HEK293 (cell line): Measurements from ENCODE around the gene FIGNL2.
A peak's percentile ranks its signal among the peaks of the same experiment; 100 is the strongest.

Source experiments
- CTCF ChIA-PET: fragments of 350-600 bp; formaldehyde crosslinking; extraction: SDS; loops from one replicate; lab custom pipeline; 2021; ENCODE audit warnings: antibody characterized with exemption; lab: Yijun Ruan, JAX
- POLR2A ChIA-PET: fragments of 300-600 bp; formaldehyde crosslinking; extraction: SDS; loops from one replicate; lab custom pipeline; 2020; ENCODE audit warnings: antibody characterized with exemption, inconsistent platforms; lab: Yijun Ruan, JAX
- H3K27ac ChIP-seq: fragments of 200-500 bp; sonication (Bioruptor generic); 2 replicates; pipeline ENCODE4 v1.5.1; 2014; ENCODE audit warnings: low read depth, low read length, control low read depth, inconsistent platforms; ENCODE audit errors: extremely low read depth
- H3K36me3 ChIP-seq, 2 experiments: fragments of 200-500 bp in 1 of 2; sonication (Bioruptor generic) in 1 of 2; 1 replicate in 1 of 2; 2 replicates in 1 of 2; pipeline ENCODE4 v1.5.1; 2014 to 2017; ENCODE audit warnings: inconsistent platforms in 2 of 2, low read length in 2 of 2; ENCODE audit not compliant: control insufficient read depth in 2 of 2, insufficient read depth in 1 of 2
- H3K4me1 ChIP-seq: fragments of 200-500 bp; sonication (Bioruptor generic); 2 replicates; pipeline ENCODE4 v1.5.1; 2014; ENCODE audit warnings: mild to moderate bottlenecking, low read length, inconsistent platforms; ENCODE audit not compliant: control insufficient read depth, insufficient read depth
- H3K4me3 ChIP-seq: 2 replicates; pipeline ENCODE4 v1.5.1; 2011; ENCODE audit warnings: low read depth, mild to moderate bottlenecking, control low read depth, low read length, moderate library complexity
- H3K9me3 ChIP-seq: fragments of 200-500 bp; sonication (Bioruptor generic); 2 replicates; pipeline ENCODE4 v1.5.1; 2014; ENCODE audit warnings: low read depth, low read length, inconsistent platforms; ENCODE audit not compliant: control insufficient read depth, insufficient read depth
- GLI4 ChIP-seq: fragments of 450-650 bp; formaldehyde crosslinking; IDR thresholded peaks from 2 replicates; pipeline ENCODE4 v1.5.1; 2016; ENCODE audit warnings: missing biosample characterization, missing genetic modification characterization
- GLIS1 ChIP-seq: fragments of 450-650 bp; formaldehyde crosslinking; IDR thresholded peaks from 2 replicates; pipeline ENCODE4 v1.5.1; 2016; ENCODE audit warnings: missing biosample characterization, missing genetic modification characterization
- HOXD13 ChIP-seq: sonication (generic); formaldehyde crosslinking; IDR thresholded peaks from 2 replicates; pipeline ENCODE4 v1.8.0; 2022; ENCODE audit warnings: missing genetic modification reagents, borderline replicate concordance
- KLF1 ChIP-seq: fragments of 450-650 bp; formaldehyde crosslinking; IDR thresholded peaks from 2 replicates; pipeline ENCODE4 v1.5.1; 2016; ENCODE audit warnings: missing biosample characterization, missing genetic modification characterization
- KLF7 ChIP-seq: fragments of 450-650 bp; formaldehyde crosslinking; IDR thresholded peaks from 2 replicates; pipeline ENCODE4 v1.5.1; 2016; ENCODE audit warnings: missing biosample characterization, missing genetic modification characterization, borderline replicate concordance
- KLF9 ChIP-seq: fragments of 450-650 bp; formaldehyde crosslinking; IDR thresholded peaks from 2 replicates; pipeline ENCODE4 v1.5.1; 2016; ENCODE audit warnings: missing biosample characterization, missing genetic modification characterization, low read depth
- PRDM1 ChIP-seq: fragments of 450-650 bp; formaldehyde crosslinking; IDR thresholded peaks from 2 replicates; pipeline ENCODE4; 2016; ENCODE audit warnings: missing biosample characterization, missing genetic modification characterization
- SALL2 ChIP-seq: fragments of 450-650 bp; formaldehyde crosslinking; IDR thresholded peaks from 2 replicates; pipeline ENCODE4 v1.5.0; 2017; ENCODE audit warnings: missing biosample characterization, mild to moderate bottlenecking, missing genetic modification characterization, borderline replicate concordance
- ZBTB8A ChIP-seq: fragments of 450-650 bp; formaldehyde crosslinking; IDR thresholded peaks from 2 replicates; pipeline ENCODE4 v1.5.1; 2016; ENCODE audit warnings: missing biosample characterization, missing genetic modification characterization
- ZIC2 ChIP-seq: fragments of 450-650 bp; formaldehyde crosslinking; IDR thresholded peaks from 2 replicates; pipeline ENCODE4 v1.5.1; 2016; ENCODE audit warnings: missing biosample characterization, missing genetic modification characterization
- ZNF10 ChIP-seq: fragments of 450-650 bp; formaldehyde crosslinking; IDR thresholded peaks from 2 replicates; pipeline ENCODE4 v1.5.1; 2017; ENCODE audit warnings: missing biosample characterization, missing genetic modification characterization
- ZNF114 ChIP-seq: fragments of 450-650 bp; formaldehyde crosslinking; IDR thresholded peaks from 2 replicates; pipeline ENCODE4 v1.5.0; 2017; ENCODE audit warnings: missing biosample characterization, missing genetic modification characterization
- ZNF202 ChIP-seq: fragments of 450-650 bp; formaldehyde crosslinking; IDR thresholded peaks from 2 replicates; pipeline ENCODE4 v1.5.1; 2016; ENCODE audit warnings: missing biosample characterization, missing genetic modification characterization, borderline replicate concordance
- ZNF24 ChIP-seq: fragments of 450-650 bp; formaldehyde crosslinking; IDR thresholded peaks from 2 replicates; pipeline ENCODE4 v1.5.1; 2016; ENCODE audit warnings: missing biosample characterization, missing genetic modification characterization
- ZNF248 ChIP-seq: fragments of 450-650 bp; formaldehyde crosslinking; IDR thresholded peaks from 2 replicates; pipeline ENCODE4 v1.5.1; 2017; ENCODE audit warnings: missing biosample characterization, missing genetic modification characterization
- ZNF366 ChIP-seq: fragments of 450-650 bp; formaldehyde crosslinking; conservative IDR thresholded peaks from 2 replicates; pipeline ENCODE4 v1.5.1; 2016; ENCODE audit warnings: missing biosample characterization, missing genetic modification characterization
- ZNF561 ChIP-seq: fragments of 450-650 bp; IDR thresholded peaks from 2 replicates; pipeline ENCODE4 v1.5.1; 2018; ENCODE audit warnings: missing biosample characterization, missing genetic modification characterization, borderline replicate concordance
- ZNF610 ChIP-seq: fragments of 450-650 bp; formaldehyde crosslinking; IDR thresholded peaks from 2 replicates; pipeline ENCODE4 v1.5.1; 2016; ENCODE audit warnings: missing biosample characterization, missing genetic modification characterization, borderline replicate concordance
- ZNF792 ChIP-seq: fragments of 450-650 bp; formaldehyde crosslinking; IDR thresholded peaks from 2 replicates; pipeline ENCODE4 v1.5.1; 2016; ENCODE audit warnings: missing biosample characterization, missing genetic modification characterization
- ZSCAN30 ChIP-seq: fragments of 450-650 bp; IDR thresholded peaks from 2 replicates; pipeline ENCODE4 v1.5.1; 2018; ENCODE audit warnings: missing biosample characterization, mild to moderate bottlenecking, missing genetic modification characterization, moderate library complexity
- TF ChIP-seq, protein P1 (sequence below): fragments of 450-650 bp; formaldehyde crosslinking; IDR thresholded peaks from 2 replicates; pipeline ENCODE4 v1.5.1; 2016; ENCODE audit warnings: missing biosample characterization, missing genetic modification characterization
- TF ChIP-seq, protein P2 (sequence below): fragments of 450-650 bp; formaldehyde crosslinking; IDR thresholded peaks from 2 replicates; pipeline ENCODE4 v1.5.1; 2017; ENCODE audit warnings: missing biosample characterization, missing genetic modification characterization
- TF ChIP-seq, protein P3 (sequence below): fragments of 450-650 bp; formaldehyde crosslinking; IDR thresholded peaks from 2 replicates; pipeline ENCODE4 v1.5.1; 2017; ENCODE audit warnings: missing biosample characterization, missing genetic modification characterization
- TF ChIP-seq, protein P4 (sequence below): fragments of 450-650 bp; formaldehyde crosslinking; IDR thresholded peaks from 2 replicates; pipeline ENCODE4 v1.5.1; 2016; ENCODE audit warnings: missing biosample characterization, missing genetic modification characterization

Gene FIGNL2

DNA sequence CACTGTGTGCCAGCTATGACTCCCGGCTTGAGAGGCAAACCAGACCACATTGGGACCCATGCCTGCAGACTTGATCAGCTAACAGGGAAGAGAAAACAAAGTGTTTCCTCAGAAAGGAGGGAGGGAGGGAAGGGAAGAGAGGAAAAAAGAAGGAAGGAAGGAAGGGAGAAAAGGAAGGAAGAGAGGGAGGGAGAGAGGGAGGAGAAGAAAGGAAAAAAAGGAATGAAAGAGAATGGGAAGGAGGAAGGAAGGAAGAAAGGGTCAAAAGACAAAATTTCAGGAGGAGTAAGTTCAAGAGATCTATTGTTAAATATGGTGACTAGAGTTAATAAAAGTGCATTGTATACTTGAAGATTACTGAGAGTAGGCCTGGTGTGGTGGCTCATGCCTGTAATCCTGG, 18.9 kb downstream of the FIGNL2 start:
- POLR2A ChIA-PET = no interaction called here

DNA sequence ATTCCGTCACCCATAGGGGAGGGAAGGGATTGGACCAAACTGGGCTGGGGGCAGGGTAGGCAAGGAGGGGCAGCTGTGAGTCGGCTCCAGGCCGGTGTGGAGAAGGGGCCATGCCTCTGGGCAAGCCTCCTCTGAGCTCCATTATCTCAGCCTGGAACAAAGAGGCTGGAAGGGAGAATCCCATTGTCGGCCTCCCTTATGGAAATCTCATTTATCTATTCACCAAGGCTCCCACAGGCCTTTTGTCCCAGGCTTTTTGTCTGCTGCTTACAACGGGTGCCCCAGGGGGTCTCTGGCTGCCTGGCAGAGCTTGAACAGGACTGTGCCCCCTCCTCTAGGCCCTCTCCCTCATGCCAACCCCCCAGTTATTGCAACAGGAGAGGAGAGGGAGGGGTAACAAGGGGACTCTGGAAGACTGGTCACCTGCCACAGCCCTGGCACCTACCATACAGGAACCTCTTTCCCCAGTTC, 19.5 kb downstream of the FIGNL2 start:
- Histone ChIP-seq H3K4me1 (no peaks in the 10 kb centered on the region), H3K9me3 (no peaks in the 10 kb centered on the region), H3K27ac (no peak overlapping the region), H3K36me3 (no peaks in the 10 kb centered on the region), H3K4me3 (no peak overlapping the region)
- ChIA-PET POLR2A (no interaction called here), CTCF (interaction anchor here (0.6 to 2.2 kb wide), 2 partner anchors 46 to 295 kb away, joined by 6 read pairs; no protein-coding TSS in a partner anchor)
- TF ChIP-seq, protein P1, sequence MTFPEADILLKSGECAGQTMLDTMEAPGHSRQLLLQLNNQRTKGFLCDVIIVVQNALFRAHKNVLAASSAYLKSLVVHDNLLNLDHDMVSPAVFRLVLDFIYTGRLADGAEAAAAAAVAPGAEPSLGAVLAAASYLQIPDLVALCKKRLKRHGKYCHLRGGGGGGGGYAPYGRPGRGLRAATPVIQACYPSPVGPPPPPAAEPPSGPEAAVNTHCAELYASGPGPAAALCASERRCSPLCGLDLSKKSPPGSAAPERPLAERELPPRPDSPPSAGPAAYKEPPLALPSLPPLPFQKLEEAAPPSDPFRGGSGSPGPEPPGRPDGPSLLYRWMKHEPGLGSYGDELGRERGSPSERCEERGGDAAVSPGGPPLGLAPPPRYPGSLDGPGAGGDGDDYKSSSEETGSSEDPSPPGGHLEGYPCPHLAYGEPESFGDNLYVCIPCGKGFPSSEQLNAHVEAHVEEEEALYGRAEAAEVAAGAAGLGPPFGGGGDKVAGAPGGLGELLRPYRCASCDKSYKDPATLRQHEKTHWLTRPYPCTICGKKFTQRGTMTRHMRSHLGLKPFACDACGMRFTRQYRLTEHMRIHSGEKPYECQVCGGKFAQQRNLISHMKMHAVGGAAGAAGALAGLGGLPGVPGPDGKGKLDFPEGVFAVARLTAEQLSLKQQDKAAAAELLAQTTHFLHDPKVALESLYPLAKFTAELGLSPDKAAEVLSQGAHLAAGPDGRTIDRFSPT (tag by site-specific recombination) = no peak
- TF ChIP-seq, protein P2, sequence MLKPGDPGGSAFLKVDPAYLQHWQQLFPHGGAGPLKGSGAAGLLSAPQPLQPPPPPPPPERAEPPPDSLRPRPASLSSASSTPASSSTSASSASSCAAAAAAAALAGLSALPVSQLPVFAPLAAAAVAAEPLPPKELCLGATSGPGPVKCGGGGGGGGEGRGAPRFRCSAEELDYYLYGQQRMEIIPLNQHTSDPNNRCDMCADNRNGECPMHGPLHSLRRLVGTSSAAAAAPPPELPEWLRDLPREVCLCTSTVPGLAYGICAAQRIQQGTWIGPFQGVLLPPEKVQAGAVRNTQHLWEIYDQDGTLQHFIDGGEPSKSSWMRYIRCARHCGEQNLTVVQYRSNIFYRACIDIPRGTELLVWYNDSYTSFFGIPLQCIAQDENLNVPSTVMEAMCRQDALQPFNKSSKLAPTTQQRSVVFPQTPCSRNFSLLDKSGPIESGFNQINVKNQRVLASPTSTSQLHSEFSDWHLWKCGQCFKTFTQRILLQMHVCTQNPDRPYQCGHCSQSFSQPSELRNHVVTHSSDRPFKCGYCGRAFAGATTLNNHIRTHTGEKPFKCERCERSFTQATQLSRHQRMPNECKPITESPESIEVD = no peak
- no peak for TF ChIP-seq ZNF202 (tag by site-specific recombination)
- TF ChIP-seq ZIC2 (tag by site-specific recombination) = no peak

More for the DNA sequence above, 18.9 kb downstream of the FIGNL2 start:
- TF ChIP-seq ZSCAN30 (tag by site-specific recombination) (no peak), ZNF366 (tag by site-specific recombination) (peak; percentile 93), KLF7 (tag by site-specific recombination) (no peak), PRDM1 (tag by site-specific recombination) (peak; percentile 55; the same call in 1 of the 2 replicates), ZNF610 (tag by site-specific recombination) (no peak)
- TF ChIP-seq, protein P3, sequence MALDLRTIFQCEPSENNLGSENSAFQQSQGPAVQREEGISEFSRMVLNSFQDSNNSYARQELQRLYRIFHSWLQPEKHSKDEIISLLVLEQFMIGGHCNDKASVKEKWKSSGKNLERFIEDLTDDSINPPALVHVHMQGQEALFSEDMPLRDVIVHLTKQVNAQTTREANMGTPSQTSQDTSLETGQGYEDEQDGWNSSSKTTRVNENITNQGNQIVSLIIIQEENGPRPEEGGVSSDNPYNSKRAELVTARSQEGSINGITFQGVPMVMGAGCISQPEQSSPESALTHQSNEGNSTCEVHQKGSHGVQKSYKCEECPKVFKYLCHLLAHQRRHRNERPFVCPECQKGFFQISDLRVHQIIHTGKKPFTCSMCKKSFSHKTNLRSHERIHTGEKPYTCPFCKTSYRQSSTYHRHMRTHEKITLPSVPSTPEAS (tag by site-specific recombination) = no peak
- CTCF ChIA-PET = interaction anchor here (0.6 to 2.2 kb wide), 4 partner anchors 45 to 308 kb away, joined by 3 to 6 read pairs (median 6); no protein-coding TSS in a partner anchor
- H3K4me1 ChIP-seq = no peaks in the 10 kb centered on the region
- H3K27ac ChIP-seq = no peak overlapping the region
- H3K4me3 ChIP-seq = no peak overlapping the region
- no peaks in the 10 kb centered on the region for H3K36me3 ChIP-seq
- no peaks in the 10 kb centered on the region for H3K9me3 ChIP-seq

DNA sequence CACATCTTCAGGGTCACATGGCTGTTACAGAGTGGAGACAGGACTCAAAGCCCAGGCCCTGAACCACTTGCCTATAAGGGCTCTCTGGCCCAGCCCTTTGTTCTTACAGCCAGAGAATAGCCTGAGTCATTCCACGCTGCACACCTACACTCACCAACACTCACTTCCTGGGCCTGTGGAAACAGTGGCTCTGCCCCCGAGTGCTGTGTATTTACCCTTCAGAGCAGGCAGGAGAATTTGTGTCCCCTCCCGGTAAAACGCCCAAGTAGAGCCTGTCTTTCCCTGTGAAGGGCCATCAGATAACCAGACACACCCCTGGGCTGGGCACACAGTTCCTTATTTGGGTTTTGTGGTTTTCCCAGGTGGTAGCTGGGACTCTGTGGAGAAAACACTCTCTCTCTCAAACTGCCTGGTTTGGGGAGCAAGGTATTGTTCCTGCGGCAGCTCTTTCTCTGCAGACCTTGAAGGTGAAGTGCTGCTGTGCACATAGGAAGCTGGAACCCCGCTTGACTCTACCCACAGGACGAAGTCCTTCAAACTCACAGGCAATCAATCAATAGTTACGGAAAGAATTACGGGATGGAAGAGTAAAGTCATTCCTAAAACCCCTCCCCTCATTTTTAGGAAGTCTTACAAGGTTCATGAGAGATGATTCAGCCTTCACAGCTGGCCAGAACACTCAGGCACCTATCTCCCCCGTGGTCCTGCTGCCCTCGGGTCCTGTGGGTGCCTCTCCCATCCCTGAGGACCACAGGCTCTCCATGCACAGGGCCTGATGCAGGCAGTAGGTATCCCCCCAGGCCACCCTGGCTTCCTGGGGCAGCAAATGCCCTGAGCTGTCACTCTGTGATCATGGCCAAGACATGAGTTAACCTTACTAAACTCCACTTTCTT, 20.3 kb downstream of the FIGNL2 start:
- H3K4me3 ChIP-seq = no peak overlapping the region
- no peaks in the 10 kb centered on the region for H3K36me3 ChIP-seq
- no peaks in the 10 kb centered on the region for H3K4me1 ChIP-seq
- POLR2A ChIA-PET = interaction anchor here (0.6 kb wide), 1 partner anchor 404 kb away, joined by 5 read pairs; no protein-coding TSS in a partner anchor
- H3K9me3 ChIP-seq = no peaks in the 10 kb centered on the region
- no peak overlapping the region for H3K27ac ChIP-seq
- CTCF ChIA-PET = interaction anchor here (1.4 to 2.2 kb wide), 2 partner anchors 47 to 58 kb away, joined by 3 to 6 read pairs; no protein-coding TSS in a partner anchor
- TF ChIP-seq ZNF248 (tag by site-specific recombination) (no peak), HOXD13 (CRISPR knock-in tag) (no peak), KLF1 (peak; percentile 94), ZNF24 (tag by site-specific recombination) (no peak), KLF9 (tag by site-specific recombination) (peak; percentile 19; the same call in 1 of the 2 replicates), ZBTB8A (tag by site-specific recombination) (peak; percentile 39; the same call in 1 of the 2 replicates), ZNF792 (tag by site-specific recombination) (no peak), ZNF10 (tag by site-specific recombination) (no peak), GLI4 (tag by site-specific recombination) (no peak), ZNF561 (no peak), GLIS1 (tag by site-specific recombination) (no peak), SALL2 (tag by site-specific recombination) (no peak), ZNF114 (tag by site-specific recombination) (no peak)
- TF ChIP-seq, protein P4, sequence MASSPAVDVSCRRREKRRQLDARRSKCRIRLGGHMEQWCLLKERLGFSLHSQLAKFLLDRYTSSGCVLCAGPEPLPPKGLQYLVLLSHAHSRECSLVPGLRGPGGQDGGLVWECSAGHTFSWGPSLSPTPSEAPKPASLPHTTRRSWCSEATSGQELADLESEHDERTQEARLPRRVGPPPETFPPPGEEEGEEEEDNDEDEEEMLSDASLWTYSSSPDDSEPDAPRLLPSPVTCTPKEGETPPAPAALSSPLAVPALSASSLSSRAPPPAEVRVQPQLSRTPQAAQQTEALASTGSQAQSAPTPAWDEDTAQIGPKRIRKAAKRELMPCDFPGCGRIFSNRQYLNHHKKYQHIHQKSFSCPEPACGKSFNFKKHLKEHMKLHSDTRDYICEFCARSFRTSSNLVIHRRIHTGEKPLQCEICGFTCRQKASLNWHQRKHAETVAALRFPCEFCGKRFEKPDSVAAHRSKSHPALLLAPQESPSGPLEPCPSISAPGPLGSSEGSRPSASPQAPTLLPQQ = no peak
